SU-DHL-6 (cell line): ENCODE measurements around the gene SH3RF2.

ENCODE experiments used
- CTCF ChIP-seq: fragments of 200-600 bp; sonication (generic); IDR thresholded peaks from one replicate; pipeline ENCODE4 v1.5.1; 2017; ENCODE audit warnings: antibody characterized with exemption, mild to moderate bottlenecking, low read length, moderate library complexity; ENCODE audit not compliant: insufficient read depth, poor library complexity, severe bottlenecking
- EZH2phosphoT487 ChIP-seq: fragments of 200-600 bp; sonication (generic), shearing (Covaris generic); conservative IDR thresholded peaks from 2 replicates; pipeline ENCODE4 v1.6.1; 2018; ENCODE audit warnings: mild to moderate bottlenecking, antibody characterized with exemption, low read length, moderate library complexity, mixed read lengths

DNA sequence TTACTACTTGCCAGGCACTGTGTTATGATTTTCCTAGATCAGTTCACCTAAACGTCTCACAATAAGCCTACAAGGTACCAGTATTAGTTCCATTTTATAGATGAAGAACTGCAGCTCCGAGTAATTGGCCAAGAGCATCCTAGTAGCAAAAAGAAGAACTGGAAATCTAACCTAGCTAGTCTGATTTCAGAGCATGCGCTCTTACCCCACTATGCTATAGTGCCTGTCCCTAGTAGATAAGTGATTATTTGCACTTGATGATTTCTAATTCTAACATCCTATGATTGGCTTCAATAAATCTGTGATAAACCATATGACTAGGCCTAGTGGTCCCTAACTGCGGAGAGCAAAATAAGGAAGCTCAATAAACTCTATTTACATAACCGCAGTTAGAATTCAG, 176.1 kb downstream of the SH3RF2 start:
- TF ChIP-seq CTCF (no peak), EZH2phosphoT487 (no peak)
